H54 (cell line): ENCODE results near the gene RDX.

Source experiments
- DNase-seq: peaks from one replicate; pipeline ENCODE4 v3.0.0; 2011; ENCODE audit warnings: low spot score, mixed read lengths; ENCODE audit not compliant: insufficient read length
- FAIRE-seq: peaks from 3 replicates; lab custom pipeline; 2011; peaks lifted over from hg19 to GRCh38; lab: Jason Lieb, UNC
- POLR2A ChIP-seq: IDR thresholded peaks from 2 replicates; pipeline ENCODE4 v1.6.1; 2011; ENCODE audit warnings: low read depth, mild to moderate bottlenecking, low read length

RDX gene

GRCh38 chr11:110168033-110168803 is 128.2 kb downstream of the RDX start:
- DNase-seq = no peak
- FAIRE-seq = peak; percentile 33
- no peak for TF ChIP-seq POLR2A

GRCh38 chr11:110165039-110165925 is 131.1 kb downstream of the RDX start:
- DNase-seq (no peak), FAIRE-seq (no peak)
- no peak for TF ChIP-seq POLR2A

GRCh38 chr11:110162216-110162615 is 134.2 kb downstream of the RDX start:
- DNase-seq = no peak
- no peak for FAIRE-seq
- TF ChIP-seq POLR2A = no peak

- no peak for DNase-seq
- FAIRE-seq = no peak
- no peak for TF ChIP-seq POLR2A
These were observed 135.4 kb downstream of the RDX start for GRCh38 chr11:110161061-110161460.

GRCh38 chr11:110160437-110160836 is 136.0 kb downstream of the RDX start:
- TF ChIP-seq POLR2A = no peak
- no peak for DNase-seq
- no peak for FAIRE-seq

- no peak for DNase-seq
- FAIRE-seq = no peak
- TF ChIP-seq POLR2A = no peak
These were observed 136.4 kb downstream of the RDX start for GRCh38 chr11:110160016-110160415.

- no peak for DNase-seq
- peak; percentile 23 for FAIRE-seq
- TF ChIP-seq POLR2A = no peak
These were observed 136.9 kb downstream of the RDX start for GRCh38 chr11:110159476-110159875.

- TF ChIP-seq POLR2A = no peak
These were observed 137.9 kb downstream of the RDX start for GRCh38 chr11:110158317-110159200.

GRCh38 chr11:110156503-110156902 is 139.9 kb downstream of the RDX start:
- no peak for TF ChIP-seq POLR2A
- DNase-seq (no peak), FAIRE-seq (no peak)

More at GRCh38 chr11:110158317-110159200, 137.9 kb downstream of the RDX start:
- FAIRE-seq (no peak), DNase-seq (no peak)

- no peak for TF ChIP-seq POLR2A
- FAIRE-seq (no peak), DNase-seq (no peak)
These were observed 142.9 kb downstream of the RDX start for GRCh38 chr11:110153474-110153873.

- TF ChIP-seq POLR2A = no peak
- no peak for FAIRE-seq
- no peak for DNase-seq
These were observed 144.2 kb downstream of the RDX start for GRCh38 chr11:110152199-110152598.

- DNase-seq (peak; percentile 6), FAIRE-seq (peak; percentile 78)
These were observed 147.4 kb downstream of the RDX start for GRCh38 chr11:110148775-110149744.

More at GRCh38 chr11:110148775-110149744, 147.4 kb downstream of the RDX start:
- no peak for TF ChIP-seq POLR2A
